GM19193 (cell line): ENCODE data around the gene TUT1.

Source experiments
- POLR2A ChIP-seq: IDR thresholded peaks from 4 replicates; pipeline ENCODE4 v1.6.1; 2011; ENCODE audit not compliant: insufficient read depth, insufficient read length; ENCODE audit errors: extremely low read depth

The TUT1 gene

GRCh38 chr11:62599069-62599696 is 7.9 kb upstream of the TUT1 start:
- no peak for TF ChIP-seq POLR2A

GRCh38 chr11:62595124-62595523 is 3.8 kb upstream of the TUT1 start:
- no peak for TF ChIP-seq POLR2A

- TF ChIP-seq POLR2A, result no peak
Measured at GRCh38 chr11:62593434-62594044, 2.2 kb upstream of the TUT1 start.

GRCh38 chr11:62592989-62593421 is 1.7 kb upstream of the TUT1 start:
- TF ChIP-seq POLR2A, result no peak

- no peak for TF ChIP-seq POLR2A
Measured at GRCh38 chr11:62592146-62592815, 958 bp upstream of the TUT1 start.

GRCh38 chr11:62588966-62589637 is 2.2 kb downstream of the TUT1 start:
- no peak for TF ChIP-seq POLR2A

GRCh38 chr11:62580959-62581715 is 10.2 kb downstream of the TUT1 start:
- TF ChIP-seq POLR2A, result no peak

GRCh38 chr11:62579252-62579651 is 12.1 kb downstream of the TUT1 start:
- TF ChIP-seq POLR2A, result no peak

- TF ChIP-seq POLR2A, result no peak
Measured at GRCh38 chr11:62578541-62578940, 12.8 kb downstream of the TUT1 start.

GRCh38 chr11:62577046-62577714 is 14.1 kb downstream of the TUT1 start:
- no peak for TF ChIP-seq POLR2A

GRCh38 chr11:62575837-62576236 is 15.5 kb downstream of the TUT1 start:
- no peak for TF ChIP-seq POLR2A

GRCh38 chr11:62575156-62575555 is 16.2 kb downstream of the TUT1 start:
- TF ChIP-seq POLR2A, result no peak

- TF ChIP-seq POLR2A, result no peak
Measured at GRCh38 chr11:62574363-62575071, 16.8 kb downstream of the TUT1 start.
